ENCODE measurements around the gene BCLAF1.

The BCLAF1 gene

DNA sequence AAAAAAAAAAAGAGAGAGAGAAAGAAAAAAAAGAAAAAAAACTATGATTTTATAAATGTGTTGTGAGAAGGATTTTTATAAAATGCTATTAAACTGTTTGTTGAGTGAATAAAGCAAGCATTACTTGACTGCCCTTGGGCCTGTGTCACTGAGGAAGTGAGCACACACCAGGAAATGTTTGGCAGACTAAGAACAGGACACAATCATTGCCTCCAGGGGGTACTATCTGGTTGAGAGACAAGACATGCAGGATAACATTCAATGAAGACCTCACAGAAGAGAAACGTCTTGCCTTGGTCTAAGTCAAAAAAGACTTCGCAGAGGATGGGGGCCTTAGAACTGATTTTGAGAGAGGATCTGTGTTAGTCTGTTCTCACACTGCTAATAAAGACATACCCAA is 80.2 kb downstream of the BCLAF1 start:
- no peak for DNase-seq (ENCODE audit: low read depth)
- H3K4me3 ChIP-seq (ENCODE audit: low read depth, low read length) = no peak overlapping the region
- TF ChIP-seq CTCF (conservative IDR thresholded peaks at IDR 0.05; ENCODE audit: low read depth, low read length) = no peak

DNA sequence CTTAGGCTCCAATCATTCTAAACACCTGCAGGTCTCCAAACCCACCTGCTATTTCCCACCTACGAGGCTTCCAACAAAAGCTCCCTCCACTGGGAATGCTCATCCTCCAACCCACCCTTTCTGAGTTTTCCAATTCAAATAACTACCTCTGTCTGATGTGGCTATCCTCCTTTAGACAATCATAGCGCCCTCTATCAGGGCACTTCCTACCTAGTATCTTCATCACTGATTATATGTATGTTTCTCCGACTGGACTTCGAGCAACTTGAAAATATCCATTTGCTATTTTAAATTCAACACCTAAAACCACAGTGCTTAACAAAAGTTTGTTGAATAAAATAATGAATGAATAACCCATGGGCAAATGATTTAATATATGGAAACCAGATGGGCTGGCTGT is 80.9 kb downstream of the BCLAF1 start:
- TF ChIP-seq CTCF (conservative IDR thresholded peaks at IDR 0.05; ENCODE audit: low read depth, low read length) = no peak

More for the DNA sequence above, 80.9 kb downstream of the BCLAF1 start:
- no peak for DNase-seq (ENCODE audit: low read depth)
- no peak overlapping the region for H3K4me3 ChIP-seq (ENCODE audit: low read depth, low read length)
